ENCODE results near the gene BPI.
"Not testable (repeated sequence)": the region's sequence is repeated elsewhere in the genome, so short reads cannot be mapped to it uniquely, and the experiment has no call there.

The BPI gene

DNA sequence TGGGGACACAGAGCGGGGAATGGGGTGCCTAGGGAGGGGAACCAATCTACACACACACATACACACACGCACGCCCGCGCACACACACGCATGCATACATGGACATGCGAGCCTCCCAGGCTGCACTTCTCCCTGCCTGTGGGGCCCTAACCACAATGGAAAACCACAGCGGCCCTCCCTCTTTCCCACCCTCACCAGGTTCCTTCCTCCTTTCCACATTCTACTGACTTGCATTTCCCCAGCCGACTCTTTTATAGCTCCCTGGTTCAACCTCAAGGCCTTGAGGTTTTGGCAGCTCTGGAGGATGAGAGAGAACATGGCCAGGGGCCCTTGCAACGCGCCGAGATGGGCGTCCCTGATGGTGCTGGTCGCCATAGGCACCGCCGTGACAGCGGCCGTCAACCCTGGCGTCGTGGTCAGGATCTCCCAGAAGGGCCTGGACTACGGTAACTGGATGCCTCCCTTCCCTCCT, at the start of gene BPI:
Gene BPI, plus strand, starts transcription at position 249 of the 472 bp plus-strand sequence. Its CDS starts 68 bp downstream, at position 317.
- DNase-seq (ENCODE audit: extremely low read depth in 1 of 2, low read depth in 1 of 2), result no peak

DNA sequence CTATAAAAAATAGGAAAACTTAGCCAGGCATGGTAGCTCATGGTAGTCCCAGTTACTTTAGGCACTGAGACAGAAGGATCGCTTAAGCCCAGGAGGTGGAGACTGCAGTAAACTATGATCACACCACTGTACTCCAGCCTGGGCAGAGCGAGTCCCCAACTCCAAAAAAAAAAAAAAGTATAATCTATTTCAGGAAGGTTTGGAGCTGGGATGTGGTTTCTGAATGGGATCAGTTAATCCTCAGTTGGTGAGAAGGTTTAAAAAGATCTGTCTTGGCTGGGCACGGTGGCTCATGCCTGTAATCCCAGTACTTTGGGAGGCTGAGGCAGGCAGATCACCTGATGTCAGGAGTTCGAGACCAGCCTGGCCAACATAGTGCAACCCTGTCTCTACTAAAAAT, 49.3 kb upstream of the BPI start:
- not testable (repeated sequence) for DNase-seq (ENCODE audit: extremely low read depth in 1 of 2, low read depth in 1 of 2)

- no peak for DNase-seq (ENCODE audit: extremely low read depth in 1 of 2, low read depth in 1 of 2)
Measured at GRCh38 chr20:38255393-38255792, 48.6 kb upstream of the BPI start.

DNA sequence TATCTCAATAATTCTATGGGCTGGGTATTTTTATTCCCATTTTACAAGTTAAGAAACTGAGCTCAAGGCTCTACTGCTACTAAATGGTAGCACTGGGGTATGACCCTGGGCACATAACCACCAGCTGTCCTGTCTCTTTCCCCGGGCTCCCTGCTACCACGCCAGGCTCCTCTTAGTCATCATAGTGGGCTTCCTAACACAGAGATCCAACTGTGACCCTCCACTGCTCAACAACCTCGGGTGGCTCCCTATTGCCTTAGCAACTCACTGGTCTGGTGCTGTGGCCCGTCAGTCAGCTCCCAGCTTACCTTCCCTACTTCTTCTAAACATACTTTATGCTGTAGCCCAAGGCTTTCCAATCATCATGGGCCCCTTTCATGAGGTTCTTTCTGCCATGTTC, 47.9 kb upstream of the BPI start:
- no peak for DNase-seq (ENCODE audit: extremely low read depth in 1 of 2, low read depth in 1 of 2)

DNA sequence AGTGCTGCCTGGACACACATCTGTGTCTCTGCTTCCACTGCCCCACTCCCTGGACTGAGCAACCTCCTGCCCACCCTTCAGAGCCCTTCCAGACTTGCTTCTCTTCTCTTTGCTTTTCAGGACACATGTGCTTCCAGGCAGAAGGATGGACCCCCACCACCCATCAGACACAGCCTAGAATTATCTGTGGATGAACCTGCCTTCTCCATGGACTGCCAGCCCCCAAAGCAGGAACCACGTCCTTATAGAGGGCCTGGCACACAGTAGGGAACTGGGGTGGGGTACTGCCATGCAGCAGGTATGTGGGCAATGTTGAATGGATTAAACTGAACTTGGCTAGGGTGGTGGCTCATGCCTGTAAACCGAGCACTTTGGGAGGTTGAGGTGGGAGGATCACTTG, 47.0 kb upstream of the BPI start:
- DNase-seq (ENCODE audit: extremely low read depth in 1 of 2, low read depth in 1 of 2), result no peak

GRCh38 chr20:38258545-38259215, 45.3 kb upstream of the BPI start:
- DNase-seq (ENCODE audit: extremely low read depth in 1 of 2, low read depth in 1 of 2), result no peak

- no peak for DNase-seq (ENCODE audit: extremely low read depth in 1 of 2, low read depth in 1 of 2)
Measured at GRCh38 chr20:38260025-38260377, 44.0 kb upstream of the BPI start.

GRCh38 chr20:38260378-38261053, 43.4 kb upstream of the BPI start, which contains the start of gene KIAA1755:
TSS of gene KIAA1755 (minus strand) at chr20:38260735. CDS start at chr20:38260500, 235 bp downstream.
- no peak for DNase-seq (ENCODE audit: extremely low read depth in 1 of 2, low read depth in 1 of 2)

GRCh38 chr20:38261054-38261390, 42.9 kb upstream of the BPI start:
- no peak for DNase-seq (ENCODE audit: extremely low read depth in 1 of 2, low read depth in 1 of 2)

- no peak for DNase-seq (ENCODE audit: extremely low read depth in 1 of 2, low read depth in 1 of 2)
Measured at GRCh38 chr20:38262931-38263330, 41.0 kb upstream of the BPI start.

GRCh38 chr20:38266426-38266825, 37.5 kb upstream of the BPI start:
- no peak for DNase-seq (ENCODE audit: extremely low read depth in 1 of 2, low read depth in 1 of 2)

DNA sequence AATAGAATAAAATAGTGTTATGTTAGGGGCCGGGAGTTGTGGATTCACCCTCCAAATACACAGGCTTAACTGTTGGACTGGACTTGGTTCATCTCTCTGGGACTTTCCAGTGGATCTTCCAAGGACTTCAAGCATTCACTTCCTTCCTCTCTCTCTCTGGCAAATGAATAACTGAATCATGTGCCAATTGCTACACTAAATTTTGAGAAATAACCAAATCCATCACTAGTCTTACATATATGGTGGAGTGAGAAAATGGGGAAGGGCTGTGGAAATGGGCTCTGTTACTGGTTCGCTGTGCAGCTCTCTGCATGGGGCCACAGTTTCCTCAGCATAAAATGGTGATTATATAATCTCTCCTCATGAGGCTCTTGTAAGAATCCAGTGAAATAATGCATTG, 36.7 kb upstream of the BPI start:
- DNase-seq (ENCODE audit: extremely low read depth in 1 of 2, low read depth in 1 of 2), result no peak

- no peak for DNase-seq (ENCODE audit: extremely low read depth in 1 of 2, low read depth in 1 of 2)
Measured at GRCh38 chr20:38267901-38268514, 35.9 kb upstream of the BPI start.

GRCh38 chr20:38269040-38269439, 34.9 kb upstream of the BPI start:
- DNase-seq (ENCODE audit: extremely low read depth in 1 of 2, low read depth in 1 of 2), result no peak

- DNase-seq (ENCODE audit: extremely low read depth in 1 of 2, low read depth in 1 of 2), result no peak
Measured at GRCh38 chr20:38269715-38270114, 34.2 kb upstream of the BPI start.

GRCh38 chr20:38270869-38271605, 32.9 kb upstream of the BPI start:
- DNase-seq (ENCODE audit: extremely low read depth in 1 of 2, low read depth in 1 of 2), result no peak

DNA sequence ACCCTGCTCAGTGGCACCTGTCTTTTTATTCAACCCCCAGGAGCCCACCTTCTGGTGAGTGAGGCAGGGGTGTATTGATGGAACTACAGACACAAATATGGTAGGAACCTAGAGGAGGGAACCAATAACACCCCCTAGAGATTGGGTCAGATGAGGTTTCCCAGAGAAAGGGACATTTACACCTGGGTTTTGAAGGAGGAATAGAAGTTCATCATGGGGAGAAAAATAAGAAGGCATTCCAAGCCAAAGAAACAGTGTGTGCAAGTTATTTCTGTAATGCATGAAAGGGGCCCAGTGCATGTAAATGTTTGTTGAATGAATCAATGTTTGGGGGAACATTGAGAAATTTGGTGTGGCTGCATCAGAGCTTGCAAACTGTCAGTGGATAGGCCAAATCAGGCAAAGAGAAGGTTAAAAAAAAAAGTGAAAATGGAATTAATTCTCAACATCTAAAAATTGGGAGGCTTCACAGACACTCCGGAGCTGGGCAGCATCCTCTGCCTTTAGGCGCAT, 32.3 kb upstream of the BPI start:
- DNase-seq (ENCODE audit: extremely low read depth in 1 of 2, low read depth in 1 of 2), result no peak

DNA sequence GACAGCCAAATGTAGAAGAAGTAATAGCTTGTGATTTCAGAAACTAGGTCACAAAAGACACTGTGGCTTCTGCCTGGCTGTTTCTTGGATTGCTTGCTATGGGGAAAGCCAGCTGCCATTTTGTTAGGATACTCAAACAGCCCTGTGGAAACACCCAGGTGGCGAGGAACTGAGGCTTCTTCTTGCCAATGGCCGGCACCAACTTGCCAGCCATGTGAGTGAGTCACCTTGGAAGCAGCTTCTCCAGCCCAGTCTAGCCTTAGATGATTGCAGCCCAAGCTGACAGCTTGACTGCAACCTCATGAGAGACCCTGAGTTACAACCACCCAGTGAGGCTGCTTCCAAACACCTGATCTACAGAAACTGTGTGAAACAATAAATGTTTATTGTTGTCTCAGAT, 31.6 kb upstream of the BPI start:
- no peak for DNase-seq (ENCODE audit: extremely low read depth in 1 of 2, low read depth in 1 of 2)

GRCh38 chr20:38272961-38273360, 31.0 kb upstream of the BPI start:
- no peak for DNase-seq (ENCODE audit: extremely low read depth in 1 of 2, low read depth in 1 of 2)

DNA sequence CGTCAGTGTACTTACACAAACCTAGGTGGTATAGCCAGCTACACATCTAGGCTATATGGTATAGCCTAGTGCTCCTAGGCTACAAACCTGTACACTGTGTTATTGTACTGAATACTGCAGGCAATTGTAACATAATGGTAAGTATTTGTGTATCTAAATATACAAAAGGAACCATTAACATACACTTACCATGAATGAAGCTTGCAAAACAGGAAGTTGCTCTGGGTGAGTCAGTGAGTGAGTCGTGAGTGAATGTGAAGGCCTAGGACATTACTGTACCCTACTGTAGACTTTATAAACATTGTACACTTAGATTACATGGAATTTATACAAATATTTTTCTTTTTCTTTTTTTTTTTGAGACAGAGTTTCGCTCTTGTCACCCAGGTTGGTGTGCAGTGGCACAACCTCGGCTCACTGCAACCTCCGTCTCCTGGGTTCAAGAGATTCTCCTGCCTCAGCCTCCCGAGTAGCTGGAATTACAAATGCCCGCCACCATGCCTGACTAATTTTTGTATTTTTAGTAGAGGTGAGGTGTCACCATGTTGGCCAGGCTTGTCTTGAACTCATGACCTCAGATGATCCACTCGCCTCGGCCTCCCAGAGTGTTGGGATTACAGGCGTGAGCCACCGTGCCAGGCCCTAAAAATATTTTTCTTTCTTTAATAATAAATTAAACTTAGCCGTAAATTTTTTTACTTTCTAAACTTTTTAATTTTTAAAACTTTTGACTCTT, 28.0 kb upstream of the BPI start:
- DNase-seq (ENCODE audit: extremely low read depth in 1 of 2, low read depth in 1 of 2), result no peak

- DNase-seq (ENCODE audit: extremely low read depth in 1 of 2, low read depth in 1 of 2), result no peak
Measured at GRCh38 chr20:38277285-38277684, 26.7 kb upstream of the BPI start.
